Liver (tissue), 9 donors: Measurements from ENCODE around the gene CCDC158. TPM values are rescaled to one million over a fixed set of nuclear protein-coding genes. Genes with fewer than 3 reads are reported as not detected.

Experiments
- DNase-seq: peaks from one replicate; pipeline ENCODE4 v3.0.0-alpha.2; 2017; ENCODE audit warnings: low spot score
- H3K27ac ChIP-seq, 2 donors: one replicate each; pipeline ENCODE4 v1.7.0; 2013; ENCODE audit warnings: inconsistent platforms in 2 of 2, low read length in 2 of 2, control low read depth in 1 of 2, low read depth in 1 of 2, mild to moderate bottlenecking in 1 of 2
- H3K27me3 ChIP-seq, 4 donors: one replicate each; pipeline versions ENCODE4 v1.6.1 to v1.7.0; 2013; ENCODE audit warnings: low read length in 3 of 4, inconsistent platforms in 1 of 4, mild to moderate bottlenecking in 1 of 4, moderate library complexity in 1 of 4; ENCODE audit not compliant: control insufficient read depth in 4 of 4, insufficient read depth in 4 of 4
- H3K36me3 ChIP-seq, 4 donors: one replicate each; pipeline versions ENCODE4 v1.6.1 to v1.7.0; 2013; ENCODE audit warnings: low read length in 3 of 4, mild to moderate bottlenecking in 3 of 4, low read depth in 1 of 4, moderate library complexity in 1 of 4; ENCODE audit not compliant: control insufficient read depth in 4 of 4, insufficient read depth in 3 of 4
- H3K4me1 ChIP-seq, 4 donors: one replicate each; pipeline versions ENCODE4 v1.6.1 to v1.7.0; 2013; ENCODE audit warnings: low read length in 3 of 4, mild to moderate bottlenecking in 3 of 4, moderate library complexity in 1 of 4; ENCODE audit not compliant: control insufficient read depth in 4 of 4, insufficient read depth in 4 of 4
- H3K4me3 ChIP-seq, 3 donors: one replicate each; pipeline versions ENCODE4 v1.6.1 to v1.7.0; 2013; ENCODE audit warnings: low read length in 3 of 3, control low read depth in 1 of 3, low read depth in 1 of 3, mild to moderate bottlenecking in 1 of 3
- H3K9ac ChIP-seq, 2 donors: one replicate each; pipeline ENCODE4 v1.7.0; 2013; ENCODE audit warnings: low read length in 2 of 2, mild to moderate bottlenecking in 2 of 2, moderate library complexity in 2 of 2, control low read depth in 1 of 2, low read depth in 1 of 2
- H3K9me3 ChIP-seq, 4 donors: one replicate each; pipeline versions ENCODE4 v1.6.1 to v1.7.0; 2013; ENCODE audit warnings: low read length in 3 of 4; ENCODE audit not compliant: control insufficient read depth in 4 of 4
- ATF3 ChIP-seq: IDR thresholded peaks from 2 replicates; pipeline ENCODE4 v1.6.1; 2016; ENCODE audit warnings: antibody characterized with exemption
- CTCF ChIP-seq: fragments of 150-350 bp; IDR thresholded peaks from 2 replicates; pipeline ENCODE4 v1.5.1; 2017; ENCODE audit warnings: improper control_type of control experiment, low read depth, low read length; ENCODE audit not compliant: missing input control
- EGR1 ChIP-seq, 2 donors: IDR thresholded peaks; 2 replicates each; pipeline ENCODE4 v1.6.1; 2016 to 2018; ENCODE audit warnings: antibody characterized with exemption in 2 of 2, low read depth in 2 of 2
- FOXA1 ChIP-seq: IDR thresholded peaks from 2 replicates; pipeline ENCODE4 v1.6.1; 2016; ENCODE audit warnings: antibody characterized with exemption
- GABPA ChIP-seq, 2 donors: IDR thresholded peaks in 1 of 2; conservative IDR thresholded peaks in 1 of 2; 2 replicates each; pipeline ENCODE4 v1.6.1; 2016; ENCODE audit warnings: antibody characterized with exemption in 2 of 2, mild to moderate bottlenecking in 1 of 2, moderate library complexity in 1 of 2
- HNF4A ChIP-seq, 2 donors: conservative IDR thresholded peaks; 2 replicates each; pipeline ENCODE4 v1.6.1; 2016; ENCODE audit warnings: antibody characterized with exemption in 2 of 2, mild to moderate bottlenecking in 2 of 2
- JUND ChIP-seq, 2 donors: IDR thresholded peaks; 2 replicates each; pipeline ENCODE4 v1.6.1; 2016; ENCODE audit warnings: antibody characterized with exemption in 2 of 2
- RAD21 ChIP-seq, 2 donors: IDR thresholded peaks; 2 replicates each; pipeline ENCODE4 v1.6.1; 2016; ENCODE audit warnings: antibody characterized with exemption in 2 of 2, mild to moderate bottlenecking in 2 of 2
- REST ChIP-seq: IDR thresholded peaks from 2 replicates; pipeline ENCODE4 v1.6.1; 2016; ENCODE audit warnings: antibody characterized with exemption, mild to moderate bottlenecking
- RXRA ChIP-seq, 2 donors: IDR thresholded peaks; 2 replicates each; pipeline ENCODE4 v1.6.1; 2017 to 2018; ENCODE audit warnings: antibody characterized with exemption in 2 of 2, mild to moderate bottlenecking in 1 of 2
- TAF1 ChIP-seq: conservative IDR thresholded peaks from 2 replicates; pipeline ENCODE4 v1.6.1; 2016; ENCODE audit warnings: antibody characterized with exemption, mild to moderate bottlenecking
- YY1 ChIP-seq: IDR thresholded peaks from 2 replicates; pipeline ENCODE4 v1.6.1; 2016; ENCODE audit warnings: antibody characterized with exemption, mild to moderate bottlenecking
- WGBS: extraction: QIAGEN DNeasy Blood & Tissue Kit; methylation state at CpG from one replicate; pipeline ENCODE4 v1.1.7; 2013; 5-methylcytosine and 5-hydroxymethylcytosine counted together
- polyA plus RNA-seq, 2 donors: library from polyadenylated mRNA; stranded (reverse) in 1 of 2; unstranded in 1 of 2; fragments of 200-250 nt in 1 of 2; fragments of >200 nt in 1 of 2; fragmentation: Nextera tagmentation in 1 of 2; extraction: Ambion mirVana in 1 of 2; gene quantifications; one replicate each; pipeline versions ENCODE4 v1.2.1 to v1.2.3, GENCODE V29; 2013 to 2015
- total RNA-seq, 2 donors: library from RNA; depleted of rRNA; stranded (reverse); fragments of >200 nt; gene quantifications; one replicate each; pipeline ENCODE4 v1.2.3, GENCODE V29; 2014
- TF ChIP-seq, protein P1 (sequence below): IDR thresholded peaks from 2 replicates; pipeline ENCODE4 v1.6.1; 2016; ENCODE audit warnings: antibody characterized with exemption
- TF ChIP-seq, protein P2 (sequence below): IDR thresholded peaks from 2 replicates; pipeline ENCODE4 v1.6.1; 2016; ENCODE audit warnings: antibody characterized with exemption
- donor health status: healthy.
- donor health status: healthy.
- donor health status: healthy.
- donor health status: healthy.
- donor health status: healthy.

CCDC158 gene
- total and polyA plus RNA-seq, 4 donors, result 0.28 to 4.0 (median 1.1) TPM

DNA sequence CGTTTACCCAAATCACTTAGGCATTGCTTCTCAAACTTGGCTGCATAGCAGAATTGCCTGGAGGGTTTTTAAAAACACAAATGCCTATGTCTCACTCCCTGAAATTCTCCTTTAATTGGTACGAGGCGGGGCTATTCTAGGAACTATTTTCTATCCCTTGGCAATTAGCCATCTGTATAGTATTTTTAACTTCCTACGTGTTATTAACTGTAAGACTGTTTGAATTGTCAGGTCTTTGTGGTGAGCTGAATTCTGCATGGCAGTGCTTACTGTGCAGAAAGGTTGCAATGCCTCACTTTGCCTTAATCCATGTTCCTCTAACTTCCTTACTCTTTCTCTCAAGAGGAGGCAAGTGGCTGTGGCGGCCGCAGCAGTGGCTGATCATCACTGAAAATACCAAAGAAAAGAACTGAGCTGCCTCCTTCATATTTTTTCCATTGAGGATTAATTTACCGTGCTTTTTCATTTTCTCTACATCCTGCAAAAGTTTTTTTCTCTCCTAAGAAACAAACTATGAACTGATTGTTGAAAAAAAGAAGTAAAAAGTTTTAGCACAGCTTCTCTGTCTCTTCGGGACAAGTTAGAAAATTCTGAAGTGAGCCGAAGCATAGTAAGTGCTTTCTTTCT is 14.1 kb upstream of the CCDC158 start, which contains the start of gene SHROOM3:
Gene SHROOM3 (plus strand): TSS at position 329 of the 627 bp plus-strand sequence. CDS start 824 bp downstream, outside the sequence.
- Histone ChIP-seq H3K4me3 (peak within 1 kb of the TSS; percentile 12 to 47 (median 27)), H3K27ac (peak within 1 kb of the TSS; percentile 17 to 25), H3K36me3 (no peaks in the 10 kb centered on the region), H3K27me3 (no peaks in the 10 kb centered on the region), H3K4me1 (peaks cover 0 to 13% (median 0%) of the 10 kb centered on the region in 4 donors), H3K9me3 (no peaks in the 10 kb centered on the region), H3K9ac (peak within 1 kb of the TSS; percentile 13 to 59)
- TF ChIP-seq YY1, result no peak
- TF ChIP-seq EGR1 (IDR thresholded peaks at IDR 0.05; ENCODE audit: low read depth in 2 of 2), result no peak
- no peak for TF ChIP-seq GABPA (IDR thresholded peaks at IDR 0.05 in 1 of 2, conservative IDR thresholded peaks at IDR 0.05 in 1 of 2)
- no peak for TF ChIP-seq FOXA1
- TF ChIP-seq RAD21 (IDR thresholded peaks at IDR 0.05), result no peak
- TF ChIP-seq HNF4A (conservative IDR thresholded peaks at IDR 0.05), result no peak
- TF ChIP-seq TAF1, result no peak
- TF ChIP-seq ATF3, result no peak
- TF ChIP-seq, protein P1, sequence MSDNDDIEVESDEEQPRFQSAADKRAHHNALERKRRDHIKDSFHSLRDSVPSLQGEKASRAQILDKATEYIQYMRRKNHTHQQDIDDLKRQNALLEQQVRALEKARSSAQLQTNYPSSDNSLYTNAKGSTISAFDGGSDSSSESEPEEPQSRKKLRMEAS, result no peak
- no peak for TF ChIP-seq REST
- TF ChIP-seq, protein P2, sequence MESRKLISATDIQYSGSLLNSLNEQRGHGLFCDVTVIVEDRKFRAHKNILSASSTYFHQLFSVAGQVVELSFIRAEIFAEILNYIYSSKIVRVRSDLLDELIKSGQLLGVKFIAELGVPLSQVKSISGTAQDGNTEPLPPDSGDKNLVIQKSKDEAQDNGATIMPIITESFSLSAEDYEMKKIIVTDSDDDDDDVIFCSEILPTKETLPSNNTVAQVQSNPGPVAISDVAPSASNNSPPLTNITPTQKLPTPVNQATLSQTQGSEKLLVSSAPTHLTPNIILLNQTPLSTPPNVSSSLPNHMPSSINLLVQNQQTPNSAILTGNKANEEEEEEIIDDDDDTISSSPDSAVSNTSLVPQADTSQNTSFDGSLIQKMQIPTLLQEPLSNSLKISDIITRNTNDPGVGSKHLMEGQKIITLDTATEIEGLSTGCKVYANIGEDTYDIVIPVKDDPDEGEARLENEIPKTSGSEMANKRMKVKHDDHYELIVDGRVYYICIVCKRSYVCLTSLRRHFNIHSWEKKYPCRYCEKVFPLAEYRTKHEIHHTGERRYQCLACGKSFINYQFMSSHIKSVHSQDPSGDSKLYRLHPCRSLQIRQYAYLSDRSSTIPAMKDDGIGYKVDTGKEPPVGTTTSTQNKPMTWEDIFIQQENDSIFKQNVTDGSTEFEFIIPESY, result no peak
- DNase-seq, result no peak
- 48% methylated on average over 9 of the region's 9 CpGs for WGBS

GRCh38 chr4:76430519-76431388 is 9.8 kb upstream of the CCDC158 start:
- TF ChIP-seq JUND (IDR thresholded peaks at IDR 0.05) (no peak), CTCF (peak; percentile 65), FOXA1 (no peak), TAF1 (peak; percentile 60), HNF4A (conservative IDR thresholded peaks at IDR 0.05) (peak in 1 of 2 donors; percentile 28), RAD21 (IDR thresholded peaks at IDR 0.05) (peak; percentile 89 to 90), RXRA (IDR thresholded peaks at IDR 0.05) (peak in 1 of 2 donors; percentile 16), YY1 (peak; percentile 68), EGR1 (IDR thresholded peaks at IDR 0.05; ENCODE audit: low read depth in 2 of 2) (no peak)
- Histone ChIP-seq H3K36me3 (no peaks in the 10 kb centered on the region), H3K4me3 (peak overlapping the region in 1 of 3 donors; percentile 29), H3K27me3 (no peaks in the 10 kb centered on the region), H3K4me1 (peaks cover 0 to 9% (median 0%) of the 10 kb centered on the region in 4 donors), H3K9ac (peak overlapping the region in 1 of 2 donors; percentile 45), H3K9me3 (no peaks in the 10 kb centered on the region), H3K27ac (no peak overlapping the region)
- no peak for DNase-seq
- WGBS, result 29% methylated on average over 15 of the region's 15 CpGs
